SIG-M5 treated with dmso at 0.1 percent for 504 hours (cell line): ENCODE data around the gene GULP1.
A peak's percentile ranks its signal among the peaks of the same experiment; 100 is the strongest.
"Not testable (repeated sequence)": the region's sequence is repeated elsewhere in the genome, so short reads cannot be mapped to it uniquely, and the experiment has no call there.

Experiments
- DNase-seq: peaks from one replicate; lab custom pipeline; 2025; ENCODE audit not compliant: unreplicated experiment; lab: John Stamatoyannopoulos, UW

Gene GULP1

DNA sequence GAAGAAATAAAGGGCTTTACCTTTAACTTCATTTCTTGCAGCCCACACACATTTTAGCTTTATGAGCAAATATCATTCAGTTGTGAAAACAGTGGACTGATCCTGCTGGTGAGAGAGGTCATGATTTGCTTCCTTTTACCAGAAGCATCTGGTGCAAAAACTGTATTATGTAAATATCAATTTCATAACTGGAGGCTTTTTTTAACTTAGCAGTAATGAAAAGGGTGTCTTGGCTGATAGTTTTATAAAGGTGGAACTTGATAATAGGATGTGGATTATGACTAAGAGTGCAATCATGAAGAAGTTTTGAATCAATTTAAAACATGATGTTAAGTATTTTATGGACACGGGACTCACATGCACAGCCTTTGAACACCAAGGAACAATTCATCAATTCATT, 304.4 kb downstream of the GULP1 start:
- DNase-seq, result no peak

DNA sequence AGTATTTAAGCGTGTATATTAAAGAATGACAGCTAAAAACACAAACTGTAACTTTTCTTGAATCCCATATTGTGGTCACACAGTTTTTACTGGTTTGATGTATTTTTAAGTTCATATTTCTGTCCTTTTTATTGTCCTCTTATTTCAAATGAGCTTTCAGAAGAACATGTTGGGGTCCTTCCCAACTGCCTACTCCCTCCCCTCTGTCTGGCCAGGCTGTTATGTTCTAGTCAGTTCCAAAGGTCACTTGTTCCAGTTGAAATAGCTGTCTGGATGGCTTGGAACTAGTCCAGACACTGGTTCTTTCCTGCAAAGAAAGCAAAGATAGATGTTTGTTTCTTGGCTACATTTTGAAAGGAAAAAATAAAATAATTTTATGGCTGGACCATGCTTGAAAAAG, 306.9 kb downstream of the GULP1 start:
- no peak for DNase-seq

DNA sequence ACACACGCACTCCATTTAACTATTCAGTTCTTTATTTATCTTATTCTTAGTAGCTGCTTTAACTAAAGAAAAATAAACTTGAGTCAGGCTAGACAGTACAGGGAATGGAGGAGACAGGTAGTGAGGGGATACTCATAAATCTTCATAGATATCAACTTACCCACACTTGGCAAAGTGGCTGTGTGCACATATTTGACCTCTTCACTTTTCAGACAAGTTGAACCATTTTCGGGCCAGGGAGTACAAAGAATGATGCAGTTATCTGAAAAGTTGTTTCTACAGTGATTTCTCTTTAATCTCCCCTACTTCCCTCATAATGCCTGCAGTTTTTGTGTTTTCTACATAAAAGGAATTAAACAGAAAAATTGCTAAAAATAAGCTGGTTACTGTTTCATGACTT, 307.5 kb downstream of the GULP1 start:
- no peak for DNase-seq

DNA sequence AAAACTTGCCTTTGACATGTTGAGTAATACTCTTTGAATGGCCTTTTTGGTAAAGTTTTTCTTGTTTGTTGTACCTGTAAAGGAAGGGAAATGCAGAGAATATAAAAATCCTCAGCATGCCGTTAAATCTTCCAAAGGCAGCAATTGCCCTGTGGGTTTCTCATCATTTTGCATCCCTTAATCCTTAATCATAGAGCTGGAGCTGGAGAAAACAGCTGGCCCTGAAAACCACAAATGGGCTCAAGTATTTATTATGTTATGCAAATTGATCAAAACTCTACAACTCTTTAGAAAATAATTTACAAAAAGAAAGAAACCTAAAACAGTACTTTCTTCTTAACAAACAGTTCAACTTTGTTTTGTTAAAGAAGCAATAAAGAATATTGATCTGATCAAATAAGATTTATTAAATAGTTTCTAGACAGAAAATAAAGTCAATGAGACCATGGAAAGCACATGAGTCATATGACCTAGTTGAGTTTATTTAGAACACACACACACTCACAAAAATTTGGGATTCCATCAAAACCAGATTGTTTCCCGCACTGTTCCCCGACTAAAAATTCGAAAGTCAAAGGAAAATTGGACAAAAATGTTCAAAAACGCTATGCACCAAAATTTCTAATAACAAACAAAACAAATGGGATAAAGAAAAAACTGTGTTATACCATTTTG, 309.0 kb downstream of the GULP1 start:
- no peak for DNase-seq

DNA sequence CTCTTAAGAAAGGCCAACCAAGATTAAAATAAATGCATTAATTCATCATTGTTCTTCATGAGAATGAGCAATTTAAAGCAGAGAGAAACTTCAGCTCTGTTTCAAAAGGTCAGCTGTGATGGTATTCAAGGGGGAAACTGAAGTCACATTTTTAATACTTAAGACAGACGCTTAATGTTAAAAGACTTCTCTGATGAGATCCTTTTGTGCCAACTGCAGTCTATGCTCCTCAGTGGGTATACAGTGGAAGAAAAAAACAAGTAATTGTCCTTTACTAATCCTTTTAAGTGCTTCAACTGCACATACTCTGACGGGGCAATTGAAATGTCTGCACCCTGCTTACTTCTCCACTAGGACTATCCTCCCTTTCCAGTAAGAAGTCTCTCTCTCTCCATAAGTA, 309.7 kb downstream of the GULP1 start:
- DNase-seq, result no peak

DNA sequence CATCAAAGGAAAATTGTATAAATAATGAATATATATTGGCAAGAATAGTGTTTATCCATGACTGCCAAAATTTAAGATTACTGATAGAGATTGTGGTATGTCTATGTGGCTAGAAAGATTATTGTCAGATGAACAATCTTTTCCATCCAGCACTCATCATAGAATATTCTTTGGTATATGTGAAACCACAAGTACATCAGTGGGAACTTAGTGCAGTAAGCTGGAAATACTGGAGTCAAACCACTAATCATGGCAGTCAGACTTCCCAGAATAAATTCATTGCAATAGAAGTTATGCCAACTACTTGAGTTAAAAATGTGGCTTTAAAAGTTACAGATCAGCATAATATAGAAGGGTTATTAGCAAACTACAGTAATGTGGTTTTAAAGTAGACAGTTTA, 310.3 kb downstream of the GULP1 start:
- no peak for DNase-seq

DNA sequence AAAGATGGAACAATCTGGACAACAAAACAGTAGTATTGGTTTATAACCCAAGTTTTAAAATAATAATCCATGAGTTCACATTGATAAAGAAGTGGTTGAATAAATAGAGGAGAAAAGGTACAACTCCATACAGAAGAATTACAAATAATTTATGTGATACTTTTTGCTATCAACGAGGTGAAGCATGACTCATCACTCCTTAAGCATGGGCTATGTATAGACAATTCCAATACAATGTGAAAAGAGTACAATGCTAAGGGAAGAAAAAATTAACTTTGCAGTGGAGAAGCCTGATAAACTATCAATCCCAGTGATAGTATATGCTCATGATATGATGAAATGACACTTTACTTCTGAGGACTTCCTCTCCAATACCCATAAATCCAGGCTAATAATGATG, 312.9 kb downstream of the GULP1 start:
- no peak for DNase-seq

DNA sequence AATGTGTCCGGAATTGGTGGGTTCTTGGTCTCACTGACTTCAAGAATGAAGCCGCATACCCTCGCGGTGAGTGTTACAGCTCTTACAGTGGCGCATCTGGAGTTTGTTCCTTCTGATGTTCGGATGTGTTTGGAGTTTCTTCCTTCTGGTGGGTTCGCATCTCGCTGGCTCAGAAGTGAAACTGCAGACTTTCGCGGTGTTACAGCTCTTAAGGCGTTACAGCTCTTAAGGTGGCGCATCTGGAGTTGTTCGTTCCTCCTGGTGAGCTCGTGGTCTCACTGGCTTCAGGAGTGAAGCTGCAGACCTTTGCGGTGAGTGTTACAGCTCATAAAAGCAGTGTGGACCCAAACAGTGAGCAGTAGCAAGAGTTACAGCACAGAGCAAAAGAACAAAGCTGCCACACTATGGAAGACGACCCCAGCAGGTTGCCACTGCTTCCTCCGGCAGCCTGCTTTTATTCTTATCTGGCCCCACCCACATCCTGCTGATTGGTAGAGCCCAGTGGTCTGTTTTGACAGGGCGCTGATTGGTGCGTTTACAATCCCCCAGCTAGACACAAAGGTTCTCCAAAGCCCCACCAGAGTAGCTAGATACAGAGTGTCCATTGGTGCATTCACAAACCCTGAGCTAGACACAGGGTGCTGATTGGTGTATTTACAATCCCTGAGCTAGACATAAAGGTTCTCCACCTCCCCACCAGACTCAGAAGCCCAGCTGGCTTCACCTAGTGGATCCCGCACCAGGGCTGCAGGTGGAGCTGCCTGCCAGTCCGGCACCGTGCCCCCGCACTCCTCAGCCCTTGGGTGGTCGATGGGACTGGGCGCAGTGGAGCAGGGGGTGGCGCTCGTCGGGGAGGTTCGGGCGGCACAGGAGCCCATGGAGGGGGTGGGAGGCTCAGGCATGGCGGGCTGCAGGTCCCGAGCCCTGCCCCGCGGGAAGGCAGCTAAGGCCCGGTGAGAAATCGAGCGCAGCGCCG, 314.2 kb downstream of the GULP1 start:
- DNase-seq, result not testable (repeated sequence)

DNA sequence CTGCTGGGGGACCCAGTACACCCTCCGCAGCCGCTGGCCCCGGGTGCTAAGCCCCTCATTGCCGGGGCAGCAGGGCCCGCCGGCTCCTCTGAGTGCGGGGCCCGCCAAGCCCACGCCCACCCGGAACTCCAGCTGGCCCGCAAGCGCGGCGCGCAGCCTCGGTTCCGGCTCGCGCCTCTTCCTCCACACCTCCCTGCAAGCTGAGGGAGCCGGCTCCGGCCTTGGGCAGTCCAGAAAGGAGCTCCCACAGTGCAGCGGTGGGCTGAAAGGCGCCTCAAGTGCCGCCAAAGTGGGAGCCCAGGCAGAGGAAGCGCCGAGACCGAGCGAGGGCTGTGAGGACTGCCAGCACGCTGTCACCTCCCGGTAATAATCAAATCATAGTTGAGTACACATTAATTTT, 314.9 kb downstream of the GULP1 start:
- DNase-seq, result not testable (repeated sequence)

DNA sequence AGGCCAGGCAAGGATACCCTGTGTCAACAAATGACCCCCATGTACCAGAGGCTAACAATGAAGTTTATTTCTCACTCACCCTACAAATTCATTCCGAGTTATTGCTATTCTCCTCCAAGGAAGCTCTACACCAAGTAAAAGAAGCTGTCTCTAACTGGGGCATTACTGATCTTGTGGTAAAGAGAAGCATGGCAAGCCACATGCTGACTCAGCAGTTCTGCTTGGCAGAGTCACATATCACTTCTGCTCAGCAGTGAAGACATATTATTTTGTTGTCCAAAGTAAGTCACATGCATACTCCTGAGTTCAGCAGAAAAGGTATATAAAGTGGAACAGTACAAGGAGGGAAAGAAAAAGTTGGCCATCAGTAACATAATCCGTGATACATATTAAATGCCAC, 315.8 kb downstream of the GULP1 start:
- peak; percentile 15 for DNase-seq

DNA sequence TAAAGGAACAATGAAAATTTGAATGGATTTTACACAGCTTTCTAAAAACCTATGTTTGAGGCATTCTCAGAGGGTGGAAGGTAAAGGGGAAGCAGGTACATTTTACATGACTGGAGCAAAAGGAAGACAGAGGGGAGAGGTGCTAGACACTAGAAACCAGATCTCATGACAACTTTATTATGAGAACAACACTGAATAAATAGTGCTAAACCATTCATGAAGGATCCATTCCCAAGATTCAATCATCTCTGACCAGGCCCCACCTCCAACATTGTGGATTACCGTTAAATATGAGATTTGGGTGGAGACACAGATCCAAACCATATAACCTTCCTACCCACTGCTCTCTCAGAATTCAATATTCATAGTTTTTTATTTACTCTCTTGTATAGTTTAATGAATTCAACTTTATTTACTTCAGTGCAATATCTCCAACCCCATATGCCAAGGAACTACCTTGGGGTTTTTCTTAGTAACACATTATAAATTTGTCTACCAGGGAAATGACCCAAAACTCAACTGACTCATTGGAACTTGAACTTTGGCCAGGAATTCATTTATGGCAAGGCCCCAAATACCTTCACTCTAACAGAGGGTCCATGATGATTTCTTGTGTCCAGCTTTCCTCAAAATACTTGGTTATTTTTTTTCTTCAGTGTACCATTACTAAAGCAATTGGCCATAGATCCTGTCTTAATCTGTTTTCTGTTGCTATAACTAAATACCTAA, 317.8 kb downstream of the GULP1 start:
- DNase-seq, result no peak

DNA sequence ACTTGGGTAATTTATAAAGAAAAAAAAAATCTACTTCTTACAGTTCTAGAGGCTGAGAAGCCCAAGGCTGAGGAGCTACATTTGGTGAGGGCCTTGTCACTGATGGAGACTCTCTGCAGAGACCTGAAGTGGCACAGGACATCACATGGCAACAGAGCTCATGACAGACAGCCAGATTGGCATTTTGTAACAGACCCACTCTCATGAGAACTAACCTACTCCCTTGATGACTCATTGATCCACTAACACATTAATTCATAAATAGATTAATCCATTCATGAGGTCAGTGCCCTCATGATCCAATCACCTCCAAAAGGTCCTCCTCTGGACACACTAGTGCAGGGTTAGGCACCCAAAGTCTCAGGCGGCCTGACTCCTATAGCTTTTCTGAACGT, 318.4 kb downstream of the GULP1 start:
- no peak for DNase-seq

DNA sequence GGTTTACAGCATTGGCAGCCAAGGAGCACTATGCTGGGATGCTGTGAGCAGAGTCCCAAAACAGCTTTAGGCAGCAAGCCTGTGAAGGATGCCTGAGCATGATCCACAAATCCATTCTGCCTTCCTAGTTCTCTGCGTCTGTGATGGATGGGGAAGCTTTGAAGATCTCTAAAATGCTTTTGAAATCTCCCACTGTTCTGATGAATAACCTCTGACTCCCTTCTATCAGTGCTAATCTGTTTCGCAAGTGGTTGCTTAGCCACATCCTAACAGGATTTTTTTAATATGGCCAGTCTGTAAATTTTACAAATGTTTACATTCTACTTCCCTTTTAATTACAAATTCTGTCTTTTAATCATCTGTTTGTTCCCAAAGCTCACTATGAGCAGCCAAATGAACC, 319.2 kb downstream of the GULP1 start:
- DNase-seq, result no peak

DNA sequence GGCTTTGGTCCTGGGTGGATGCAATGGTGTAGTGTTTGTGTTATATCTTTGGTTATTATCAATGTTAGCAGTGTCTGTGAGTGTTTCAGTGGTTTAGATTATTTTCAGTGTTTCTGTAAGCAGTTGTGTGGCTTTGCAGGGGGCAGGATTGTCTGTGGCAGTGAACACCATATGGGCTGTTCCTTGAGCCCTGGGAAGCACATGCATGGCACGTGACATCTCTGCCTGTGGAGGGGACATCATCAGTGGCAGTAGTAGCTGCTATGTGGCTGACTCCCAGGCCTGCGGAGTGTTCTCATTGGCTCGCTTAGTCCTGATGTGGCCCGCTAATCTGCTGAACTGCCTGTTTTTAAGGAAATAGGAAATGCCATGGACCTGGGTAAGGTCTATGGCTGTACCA, 327.5 kb downstream of the GULP1 start:
- no peak for DNase-seq

DNA sequence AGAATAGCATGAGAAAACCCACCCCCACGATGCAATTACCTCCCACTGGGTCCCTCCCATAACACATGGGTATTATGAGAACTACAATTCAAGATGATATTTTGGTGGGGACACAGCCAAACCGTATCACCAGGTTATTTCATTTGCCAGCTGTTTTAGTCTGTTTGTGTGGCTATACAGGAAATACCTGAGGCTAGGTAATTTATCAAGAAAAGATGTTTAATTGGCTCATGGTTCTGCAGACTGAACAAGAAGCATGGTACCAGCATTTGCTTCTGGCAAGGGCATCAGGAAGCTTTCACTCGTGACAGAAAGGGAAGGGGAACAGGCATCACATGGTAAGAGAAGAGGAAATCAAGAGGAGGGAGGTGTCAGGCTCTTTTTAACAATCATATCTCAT, 329.2 kb downstream of the GULP1 start:
- no peak for DNase-seq

DNA sequence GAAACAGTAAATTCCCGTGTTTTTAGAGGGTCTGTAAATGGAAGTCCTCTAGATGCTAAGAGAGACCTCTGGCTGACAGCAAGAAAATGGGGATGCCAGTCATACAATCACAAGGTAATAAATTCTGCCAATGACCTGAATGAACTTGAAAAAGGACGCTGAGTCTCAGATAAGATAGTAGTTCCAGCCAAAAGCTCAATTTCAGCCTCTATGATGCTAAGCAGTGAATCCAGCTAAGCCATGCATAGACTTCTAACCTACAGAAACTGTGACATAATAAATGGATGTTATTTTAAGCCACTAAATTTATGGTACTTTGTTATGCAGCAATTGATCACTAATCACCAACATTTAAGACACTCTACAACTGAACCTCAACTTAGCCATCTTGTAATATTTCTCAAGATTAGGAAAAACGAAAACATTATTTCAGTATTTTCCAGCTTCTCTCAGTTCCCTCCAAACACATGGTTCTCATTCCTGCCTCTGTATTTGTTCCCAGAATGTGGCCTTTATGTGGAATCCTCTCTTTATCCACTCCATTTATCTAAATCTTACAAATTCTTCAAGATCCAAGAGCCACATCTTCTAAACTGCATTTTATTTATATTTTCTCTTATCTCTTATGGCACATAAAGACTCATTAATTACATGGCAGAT, 331.1 kb downstream of the GULP1 start:
- no peak for DNase-seq

DNA sequence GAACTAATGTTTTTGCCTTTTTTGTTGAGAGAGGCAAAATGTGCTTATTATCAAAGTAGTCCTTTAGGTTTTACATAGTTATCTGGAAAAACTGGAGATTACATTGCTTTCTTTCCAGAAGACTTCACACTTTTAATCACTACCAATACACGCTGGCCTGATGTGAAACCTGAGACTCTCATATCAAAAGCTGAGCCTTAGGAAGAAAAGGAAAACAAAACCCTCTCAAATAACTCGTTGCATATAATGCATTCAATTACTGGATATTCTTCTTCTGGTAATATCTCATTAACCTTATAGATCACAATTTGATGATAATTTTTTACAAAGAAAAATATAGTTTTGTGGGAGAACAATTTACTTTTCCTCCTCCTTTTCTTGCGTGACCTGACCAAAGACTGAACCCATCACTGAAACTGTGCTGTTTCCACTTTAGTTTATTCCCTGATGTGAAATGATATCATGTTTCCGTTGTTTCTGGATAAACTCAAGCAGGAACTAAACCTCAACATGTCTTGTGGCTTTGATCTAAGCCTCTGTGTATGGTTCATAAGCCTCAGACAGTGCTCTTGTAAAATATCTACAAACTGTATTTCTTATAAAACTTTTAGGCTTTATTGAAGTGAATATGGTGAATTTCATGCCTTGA, 332.4 kb downstream of the GULP1 start:
- DNase-seq, result no peak

DNA sequence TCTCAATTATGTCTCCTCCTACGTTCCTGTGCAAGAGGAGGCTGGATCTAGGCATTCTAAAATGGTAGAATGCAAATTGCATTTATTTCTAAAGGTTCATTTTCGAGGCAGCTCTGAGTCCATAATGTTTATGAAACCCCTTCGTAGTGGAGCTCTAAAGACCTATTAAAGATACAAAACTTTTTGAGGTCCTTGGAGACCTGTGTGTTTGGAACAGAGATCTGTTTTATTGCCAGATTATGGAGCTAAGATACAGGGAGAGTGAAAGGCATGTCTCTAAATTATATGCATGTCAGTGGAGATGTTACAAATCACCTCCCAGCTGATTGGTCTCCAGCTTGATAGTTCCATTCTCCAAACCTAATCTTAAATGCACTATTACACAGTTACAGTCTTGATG, 335.8 kb downstream of the GULP1 start:
- no peak for DNase-seq

DNA sequence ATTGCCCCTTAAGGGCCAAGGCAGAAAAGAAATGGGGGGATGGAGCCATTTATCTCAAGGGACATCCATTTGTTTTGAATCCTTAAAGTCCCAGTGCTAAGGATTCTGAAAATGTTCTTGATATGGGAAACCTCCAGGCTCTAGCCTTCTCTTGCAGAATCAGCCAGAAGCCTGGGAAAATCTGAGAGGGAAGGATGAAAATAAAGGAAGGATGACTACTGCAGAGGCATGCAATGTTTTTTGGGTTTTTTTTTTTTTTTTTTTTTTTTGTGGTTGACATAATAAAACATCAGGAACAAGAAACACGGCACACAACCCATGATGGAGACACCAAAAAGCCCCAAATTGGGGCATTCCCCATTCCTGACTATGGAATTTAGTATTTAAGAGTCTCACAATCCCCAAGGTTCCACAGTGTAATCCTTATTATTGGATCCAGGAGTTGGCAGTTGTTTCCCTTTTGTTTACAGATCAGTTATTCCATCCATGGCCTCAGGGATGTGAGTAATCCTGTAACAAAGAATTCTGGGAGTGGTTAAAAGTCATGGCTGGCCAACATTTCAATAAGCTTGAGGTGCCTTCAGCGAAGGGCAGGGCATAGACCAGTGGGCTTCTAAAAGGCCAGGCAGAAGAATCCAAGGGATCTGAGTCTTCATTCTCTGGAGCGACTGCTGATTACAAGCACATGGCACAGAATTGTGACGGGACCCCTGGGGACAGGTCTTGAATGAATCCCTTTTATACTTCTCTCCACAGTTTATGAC, 337.5 kb downstream of the GULP1 start:
- no peak for DNase-seq
